HepG2 (cell line): Measurements from ENCODE around the gene LMAN2. TPM values are rescaled to one million over a fixed set of nuclear protein-coding genes. Genes with fewer than 3 reads are reported as not detected.
A peak's percentile ranks its signal among the peaks of the same experiment; 100 is the strongest.

Source experiments
- BRCA1 ChIP-seq: sonication (generic); formaldehyde crosslinking; IDR thresholded peaks from 2 replicates; pipeline ENCODE4 v1.4.0; 2020; ENCODE audit warnings: missing genetic modification reagents
- DNMT1 ChIP-seq: sonication (generic); formaldehyde crosslinking; IDR thresholded peaks from 2 replicates; pipeline ENCODE4 v1.5.1; 2020; ENCODE audit warnings: mild to moderate bottlenecking, missing genetic modification reagents
- ISL2 ChIP-seq: sonication (generic); formaldehyde crosslinking; IDR thresholded peaks from 2 replicates; pipeline ENCODE4 v1.5.0; 2020; ENCODE audit warnings: missing genetic modification reagents
- MIER2 ChIP-seq: IDR thresholded peaks from 2 replicates; pipeline ENCODE4 v1.6.1; 2016; ENCODE audit warnings: missing biosample characterization, missing genetic modification reagents
- MTA1 ChIP-seq: sonication (generic); formaldehyde crosslinking; IDR thresholded peaks from 2 replicates; pipeline ENCODE4 v1.4.0; 2020; ENCODE audit warnings: missing genetic modification reagents, mild to moderate bottlenecking, borderline replicate concordance
- SALL1 ChIP-seq: sonication (generic); formaldehyde crosslinking; IDR thresholded peaks from 2 replicates; pipeline ENCODE4 v1.8.0; 2022; ENCODE audit warnings: mild to moderate bottlenecking, missing genetic modification reagents
- YEATS4 ChIP-seq: sonication (generic); formaldehyde crosslinking; IDR thresholded peaks from 2 replicates; pipeline ENCODE4 v1.4.0; 2020; ENCODE audit warnings: missing genetic modification reagents, borderline replicate concordance
- ZNF713 ChIP-seq: sonication (generic); formaldehyde crosslinking; IDR thresholded peaks from 2 replicates; pipeline ENCODE4 v1.4.0; 2020; ENCODE audit warnings: mild to moderate bottlenecking, missing genetic modification reagents
- ZNF75D ChIP-seq: sonication (generic); formaldehyde crosslinking; IDR thresholded peaks from 2 replicates; pipeline ENCODE4 v1.8.1; 2023; ENCODE audit warnings: missing genetic modification reagents, mild to moderate bottlenecking, borderline replicate concordance
- ZNF775 ChIP-seq: sonication (generic); formaldehyde crosslinking; IDR thresholded peaks from 2 replicates; pipeline ENCODE4 v1.4.0; 2020; ENCODE audit warnings: missing genetic modification reagents, mild to moderate bottlenecking, moderate library complexity, borderline replicate concordance
- ZNF781 ChIP-seq: sonication (generic); formaldehyde crosslinking; IDR thresholded peaks from 2 replicates; pipeline ENCODE4 v1.5.1; 2020; ENCODE audit warnings: borderline replicate concordance, mild to moderate bottlenecking, missing genetic modification reagents; ENCODE audit errors: not compliant biosample characterization
- polyA plus RNA-seq, 8 experiments: library from polyadenylated mRNA; depleted of rRNA in 3 of 8; stranded (reverse) in 7 of 8; unstranded in 1 of 8; fragments of >200 nt; fragmentation: Illumina TruSeq in 4 of 8; extraction: Trizol in 4 of 8; gene quantifications; 2 replicates each; pipeline versions ENCODE4 v1.2.1 to v1.2.3, GENCODE V29; 2011 to 2016; ENCODE audit warnings: low read depth in 4 of 8, missing spikeins in 1 of 8, mixed read lengths in 1 of 8; ENCODE audit not compliant: insufficient read depth in 1 of 8
- total RNA-seq, 5 experiments: library from RNA; depleted of rRNA; stranded (reverse); fragments of >200 nt; fragmentation: Illumina TruSeq; extraction: Trizol; gene quantifications; 2 replicates each; pipeline ENCODE4 v1.2.3, GENCODE V29; 2016; ENCODE audit warnings: low read depth in 1 of 5
- TF ChIP-seq, protein P1 (sequence below), 2 experiments: fragments of 450-650 bp in 1 of 2; sonication (generic) in 1 of 2; formaldehyde crosslinking in 1 of 2; IDR thresholded peaks; 2 replicates each; pipeline versions ENCODE4 v1.6.1 to v1.8.0; 2016 to 2022; ENCODE audit warnings: antibody characterized with exemption in 1 of 2, mild to moderate bottlenecking in 1 of 2, missing genetic modification reagents in 1 of 2
- TF ChIP-seq, protein P2 (sequence below): sonication (generic); formaldehyde crosslinking; IDR thresholded peaks from 2 replicates; pipeline ENCODE4 v1.4.0; 2020; ENCODE audit warnings: missing genetic modification reagents
- TF ChIP-seq, protein P3 (sequence below): IDR thresholded peaks from 2 replicates; pipeline ENCODE4 v1.6.1; 2016
- TF ChIP-seq, protein P4 (sequence below): IDR thresholded peaks from 2 replicates; pipeline ENCODE4 v1.6.1; 2012; ENCODE audit warnings: inconsistent platforms

The LMAN2 gene
- total and polyA plus RNA-seq, 2 of the 13 experiments (the other 11 are each of a cell fraction or from before 2014, with no cell fraction given): 191 to 197 TPM

DNA sequence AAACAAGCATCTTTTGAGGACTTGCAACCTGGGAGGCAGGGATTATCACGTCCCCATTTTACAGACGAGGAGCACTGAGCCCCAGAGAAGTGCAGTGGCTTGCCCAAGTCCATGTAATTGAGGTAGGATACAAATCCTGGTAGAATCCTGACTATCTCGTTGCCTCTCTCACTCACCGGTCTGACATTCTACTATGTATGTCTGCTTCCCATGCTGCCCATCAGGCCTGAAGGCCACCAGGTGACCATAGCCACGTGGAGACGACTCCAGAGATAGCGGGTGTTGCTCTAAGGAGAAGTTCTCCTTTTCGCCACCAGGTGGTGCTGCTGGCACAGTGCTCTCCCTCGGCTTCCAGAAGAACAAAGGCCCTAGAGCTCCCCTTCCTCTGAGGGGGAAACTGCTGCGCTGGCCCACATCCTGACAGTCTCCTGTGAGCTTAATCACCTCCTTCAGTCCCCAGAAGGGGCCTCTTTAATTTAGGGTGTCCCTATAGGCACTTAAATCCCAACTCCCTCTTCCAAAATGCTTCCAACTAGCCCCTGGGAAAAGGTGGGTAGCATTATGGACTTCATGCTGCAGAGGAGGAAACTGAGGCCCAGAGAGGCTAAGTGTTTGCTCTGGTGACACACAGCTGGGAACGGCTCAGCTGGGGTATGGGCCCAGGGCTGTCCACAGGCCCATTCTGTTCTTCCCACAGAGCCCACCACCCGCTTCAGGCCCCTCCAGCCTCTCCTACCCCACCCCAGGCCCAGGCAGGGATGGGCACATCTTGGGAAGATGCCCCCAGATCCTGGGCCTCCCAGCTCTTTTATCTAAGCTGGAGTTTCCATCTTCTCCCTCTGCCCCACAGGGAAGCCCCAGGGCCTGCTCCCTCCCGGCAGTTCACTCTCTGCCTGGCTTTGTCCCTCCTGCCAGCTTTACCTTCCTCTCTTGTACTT, 39.2 kb upstream of the LMAN2 start (continued):
- TF ChIP-seq, protein P1, sequence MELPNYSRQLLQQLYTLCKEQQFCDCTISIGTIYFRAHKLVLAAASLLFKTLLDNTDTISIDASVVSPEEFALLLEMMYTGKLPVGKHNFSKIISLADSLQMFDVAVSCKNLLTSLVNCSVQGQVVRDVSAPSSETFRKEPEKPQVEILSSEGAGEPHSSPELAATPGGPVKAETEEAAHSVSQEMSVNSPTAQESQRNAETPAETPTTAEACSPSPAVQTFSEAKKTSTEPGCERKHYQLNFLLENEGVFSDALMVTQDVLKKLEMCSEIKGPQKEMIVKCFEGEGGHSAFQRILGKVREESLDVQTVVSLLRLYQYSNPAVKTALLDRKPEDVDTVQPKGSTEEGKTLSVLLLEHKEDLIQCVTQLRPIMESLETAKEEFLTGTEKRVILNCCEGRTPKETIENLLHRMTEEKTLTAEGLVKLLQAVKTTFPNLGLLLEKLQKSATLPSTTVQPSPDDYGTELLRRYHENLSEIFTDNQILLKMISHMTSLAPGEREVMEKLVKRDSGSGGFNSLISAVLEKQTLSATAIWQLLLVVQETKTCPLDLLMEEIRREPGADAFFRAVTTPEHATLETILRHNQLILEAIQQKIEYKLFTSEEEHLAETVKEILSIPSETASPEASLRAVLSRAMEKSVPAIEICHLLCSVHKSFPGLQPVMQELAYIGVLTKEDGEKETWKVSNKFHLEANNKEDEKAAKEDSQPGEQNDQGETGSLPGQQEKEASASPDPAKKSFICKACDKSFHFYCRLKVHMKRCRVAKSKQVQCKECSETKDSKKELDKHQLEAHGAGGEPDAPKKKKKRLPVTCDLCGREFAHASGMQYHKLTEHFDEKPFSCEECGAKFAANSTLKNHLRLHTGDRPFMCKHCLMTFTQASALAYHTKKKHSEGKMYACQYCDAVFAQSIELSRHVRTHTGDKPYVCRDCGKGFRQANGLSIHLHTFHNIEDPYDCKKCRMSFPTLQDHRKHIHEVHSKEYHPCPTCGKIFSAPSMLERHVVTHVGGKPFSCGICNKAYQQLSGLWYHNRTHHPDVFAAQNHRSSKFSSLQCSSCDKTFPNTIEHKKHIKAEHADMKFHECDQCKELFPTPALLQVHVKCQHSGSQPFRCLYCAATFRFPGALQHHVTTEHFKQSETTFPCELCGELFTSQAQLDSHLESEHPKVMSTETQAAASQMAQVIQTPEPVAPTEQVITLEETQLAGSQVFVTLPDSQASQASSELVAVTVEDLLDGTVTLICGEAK (IDR thresholded peaks at IDR 0.05): no peak
- TF ChIP-seq, protein P1 (CRISPR knock-in tag; IDR thresholded peaks at IDR 0.05): no peak
- TF ChIP-seq SALL1 (CRISPR knock-in tag): peak; percentile 56
- no peak for TF ChIP-seq MTA1 (CRISPR knock-in tag)
- TF ChIP-seq ZNF713 (CRISPR knock-in tag): no peak
- TF ChIP-seq ZNF781 (CRISPR knock-in tag): no peak
- TF ChIP-seq ZNF75D (CRISPR knock-in tag): no peak
- no peak for TF ChIP-seq MIER2 (CRISPR knock-in tag)
- TF ChIP-seq, protein P2, sequence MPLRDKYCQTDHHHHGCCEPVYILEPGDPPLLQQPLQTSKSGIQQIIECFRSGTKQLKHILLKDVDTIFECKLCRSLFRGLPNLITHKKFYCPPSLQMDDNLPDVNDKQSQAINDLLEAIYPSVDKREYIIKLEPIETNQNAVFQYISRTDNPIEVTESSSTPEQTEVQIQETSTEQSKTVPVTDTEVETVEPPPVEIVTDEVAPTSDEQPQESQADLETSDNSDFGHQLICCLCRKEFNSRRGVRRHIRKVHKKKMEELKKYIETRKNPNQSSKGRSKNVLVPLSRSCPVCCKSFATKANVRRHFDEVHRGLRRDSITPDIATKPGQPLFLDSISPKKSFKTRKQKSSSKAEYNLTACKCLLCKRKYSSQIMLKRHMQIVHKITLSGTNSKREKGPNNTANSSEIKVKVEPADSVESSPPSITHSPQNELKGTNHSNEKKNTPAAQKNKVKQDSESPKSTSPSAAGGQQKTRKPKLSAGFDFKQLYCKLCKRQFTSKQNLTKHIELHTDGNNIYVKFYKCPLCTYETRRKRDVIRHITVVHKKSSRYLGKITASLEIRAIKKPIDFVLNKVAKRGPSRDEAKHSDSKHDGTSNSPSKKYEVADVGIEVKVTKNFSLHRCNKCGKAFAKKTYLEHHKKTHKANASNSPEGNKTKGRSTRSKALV (CRISPR knock-in tag): no peak
- no peak for TF ChIP-seq DNMT1 (CRISPR knock-in tag)
- peak; percentile 29; the same call in 1 of the 2 replicates for TF ChIP-seq YEATS4 (CRISPR knock-in tag)
- TF ChIP-seq, protein P3, sequence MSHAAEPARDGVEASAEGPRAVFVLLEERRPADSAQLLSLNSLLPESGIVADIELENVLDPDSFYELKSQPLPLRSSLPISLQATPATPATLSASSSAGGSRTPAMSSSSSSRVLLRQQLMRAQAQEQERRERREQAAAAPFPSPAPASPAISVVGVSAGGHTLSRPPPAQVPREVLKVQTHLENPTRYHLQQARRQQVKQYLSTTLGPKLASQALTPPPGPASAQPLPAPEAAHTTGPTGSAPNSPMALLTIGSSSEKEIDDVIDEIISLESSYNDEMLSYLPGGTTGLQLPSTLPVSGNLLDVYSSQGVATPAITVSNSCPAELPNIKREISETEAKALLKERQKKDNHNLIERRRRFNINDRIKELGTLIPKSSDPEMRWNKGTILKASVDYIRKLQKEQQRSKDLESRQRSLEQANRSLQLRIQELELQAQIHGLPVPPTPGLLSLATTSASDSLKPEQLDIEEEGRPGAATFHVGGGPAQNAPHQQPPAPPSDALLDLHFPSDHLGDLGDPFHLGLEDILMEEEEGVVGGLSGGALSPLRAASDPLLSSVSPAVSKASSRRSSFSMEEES (CRISPR knock-in tag): peak; percentile 53; the same call in 1 of the 2 replicates
- no peak for TF ChIP-seq ZNF775 (CRISPR knock-in tag)
- no peak for TF ChIP-seq BRCA1 (CRISPR knock-in tag)
- no peak for TF ChIP-seq ISL2 (CRISPR knock-in tag)
- TF ChIP-seq, protein P4, sequence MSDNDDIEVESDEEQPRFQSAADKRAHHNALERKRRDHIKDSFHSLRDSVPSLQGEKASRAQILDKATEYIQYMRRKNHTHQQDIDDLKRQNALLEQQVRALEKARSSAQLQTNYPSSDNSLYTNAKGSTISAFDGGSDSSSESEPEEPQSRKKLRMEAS: peak; percentile 96
